ENCODE results near the gene MDGA2.

The MDGA2 gene

DNA sequence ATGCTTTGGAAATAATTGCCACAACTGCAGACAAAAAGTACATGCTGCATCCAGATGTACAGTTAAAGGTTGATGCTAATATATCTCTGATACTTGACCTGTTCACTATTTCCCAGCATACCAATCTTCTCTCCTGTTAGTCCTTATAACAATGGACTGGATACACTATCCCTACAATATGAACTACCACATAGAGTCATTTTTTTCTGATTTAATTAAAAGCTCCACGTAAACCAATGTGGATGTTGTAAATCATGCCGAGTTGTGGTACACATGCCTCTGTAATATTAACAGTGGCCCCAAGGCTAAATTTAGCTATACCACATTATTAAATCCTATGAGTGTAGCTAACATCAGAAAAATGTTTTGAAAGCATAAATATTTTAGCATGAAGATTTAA, 554.8 kb downstream of the MDGA2 start:
- ChIA-PET POLR2A (no interaction called here), CTCF (no interaction called here)
- DNase-seq (ENCODE audit: extremely low spot score): no peak
- TF ChIP-seq, protein P1, sequence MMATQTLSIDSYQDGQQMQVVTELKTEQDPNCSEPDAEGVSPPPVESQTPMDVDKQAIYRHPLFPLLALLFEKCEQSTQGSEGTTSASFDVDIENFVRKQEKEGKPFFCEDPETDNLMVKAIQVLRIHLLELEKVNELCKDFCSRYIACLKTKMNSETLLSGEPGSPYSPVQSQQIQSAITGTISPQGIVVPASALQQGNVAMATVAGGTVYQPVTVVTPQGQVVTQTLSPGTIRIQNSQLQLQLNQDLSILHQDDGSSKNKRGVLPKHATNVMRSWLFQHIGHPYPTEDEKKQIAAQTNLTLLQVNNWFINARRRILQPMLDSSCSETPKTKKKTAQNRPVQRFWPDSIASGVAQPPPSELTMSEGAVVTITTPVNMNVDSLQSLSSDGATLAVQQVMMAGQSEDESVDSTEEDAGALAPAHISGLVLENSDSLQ (IDR thresholded peaks at IDR 0.05): no peak
- no peak for TF ChIP-seq ARNT (IDR thresholded peaks at IDR 0.05)
- TF ChIP-seq TARDBP (IDR thresholded peaks at IDR 0.05): no peak
- TF ChIP-seq FOXA1 (IDR thresholded peaks at IDR 0.05): no peak
- TF ChIP-seq FOXK2 (IDR thresholded peaks at IDR 0.05): no peak
- TF ChIP-seq L3MBTL2 (conservative IDR thresholded peaks at IDR 0.05): no peak
- TF ChIP-seq SP1 (IDR thresholded peaks at IDR 0.05): no peak
- TF ChIP-seq CTBP1 (IDR thresholded peaks at IDR 0.05; ENCODE audit: borderline replicate concordance): no peak
- TF ChIP-seq NFRKB (IDR thresholded peaks at IDR 0.05): no peak
- no peak for TF ChIP-seq BHLHE40 (IDR thresholded peaks at IDR 0.05; ENCODE audit: borderline replicate concordance)
- TF ChIP-seq FOXM1 (IDR thresholded peaks at IDR 0.05; ENCODE audit: borderline replicate concordance): no peak
- no peak for TF ChIP-seq ZNF384 (IDR thresholded peaks at IDR 0.05)
- no peak for TF ChIP-seq LEF1 (IDR thresholded peaks at IDR 0.05; ENCODE audit: borderline replicate concordance)
- no peak for TF ChIP-seq ELF4 (IDR thresholded peaks at IDR 0.05)
- TF ChIP-seq SUZ12 (IDR thresholded peaks at IDR 0.05): no peak
- TF ChIP-seq HDGF (IDR thresholded peaks at IDR 0.05; ENCODE audit: borderline replicate concordance): no peak

DNA sequence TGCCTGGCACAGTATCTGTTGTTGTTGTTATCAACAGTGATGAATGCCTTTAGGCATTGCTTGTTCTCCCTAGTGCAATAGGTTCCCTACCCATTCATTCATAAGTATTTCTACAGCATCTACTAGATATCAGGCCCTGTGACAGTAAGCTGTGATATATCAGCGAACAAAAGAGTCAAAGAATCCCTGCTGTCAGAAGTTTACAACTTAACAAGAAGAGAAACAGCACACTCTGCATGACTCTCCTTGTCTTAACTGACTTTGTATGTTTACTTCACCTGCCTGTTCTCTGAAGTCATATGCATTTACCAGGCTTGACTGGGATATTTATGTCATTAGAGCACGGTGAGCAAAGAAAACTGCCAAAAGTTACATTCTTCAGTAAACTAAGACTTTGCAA, 571.6 kb downstream of the MDGA2 start:
- CTCF ChIA-PET: no interaction called here

DNA sequence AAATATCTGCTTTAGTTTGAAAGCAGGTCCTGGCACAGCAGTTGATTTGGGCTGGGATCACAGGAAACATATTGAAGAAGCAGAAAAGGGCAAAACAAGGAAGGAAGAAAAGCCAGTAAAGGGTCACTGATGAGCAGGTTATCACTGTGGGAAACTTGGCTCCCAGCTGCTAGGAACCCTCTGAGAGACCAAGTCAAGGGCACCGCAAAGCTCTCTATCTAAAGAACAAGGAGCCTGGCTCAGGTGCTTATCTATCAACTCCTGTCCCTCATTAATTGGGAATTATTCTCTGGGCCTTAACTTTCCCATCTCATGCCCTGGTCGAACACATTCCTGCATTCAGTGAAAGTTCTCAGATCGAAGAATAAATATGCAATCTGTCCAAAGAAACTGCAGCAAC, 572.9 kb downstream of the MDGA2 start:
- TF ChIP-seq ARNT (IDR thresholded peaks at IDR 0.05): no peak
- no peak for TF ChIP-seq TARDBP (IDR thresholded peaks at IDR 0.05)
- no peak for TF ChIP-seq L3MBTL2 (conservative IDR thresholded peaks at IDR 0.05)
- DNase-seq (ENCODE audit: extremely low spot score): no peak
- ChIA-PET POLR2A (no interaction called here), CTCF (no interaction called here)

More for the DNA sequence above, 571.6 kb downstream of the MDGA2 start:
- TF ChIP-seq ARNT (IDR thresholded peaks at IDR 0.05): no peak
- no peak for TF ChIP-seq LEF1 (IDR thresholded peaks at IDR 0.05; ENCODE audit: borderline replicate concordance)
- no peak for DNase-seq (ENCODE audit: extremely low spot score)
- POLR2A ChIA-PET: no interaction called here

DNA sequence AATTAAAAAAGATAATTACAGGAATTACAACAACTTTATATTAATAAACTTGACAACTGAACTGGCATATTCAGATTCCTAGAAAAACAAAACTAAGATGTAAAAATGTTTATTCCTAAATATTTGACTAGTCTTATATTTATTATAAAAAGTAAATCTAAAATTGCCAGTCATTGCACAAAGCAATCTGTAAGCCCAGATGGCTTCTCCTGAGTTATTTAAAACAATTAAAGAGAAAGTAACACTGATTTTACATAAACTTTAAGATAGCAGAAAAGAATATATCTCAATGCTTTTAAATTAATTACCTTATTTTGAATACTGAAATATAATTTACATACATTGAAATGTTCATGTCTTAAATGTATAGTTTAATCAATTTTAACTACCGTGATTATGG, 589.7 kb downstream of the MDGA2 start:
- no peak for DNase-seq (ENCODE audit: extremely low spot score)
- TF ChIP-seq ZNF384 (IDR thresholded peaks at IDR 0.05): no peak
- no peak for TF ChIP-seq NFRKB (IDR thresholded peaks at IDR 0.05)
- TF ChIP-seq FOXM1 (IDR thresholded peaks at IDR 0.05; ENCODE audit: borderline replicate concordance): no peak
- TF ChIP-seq ARNT (IDR thresholded peaks at IDR 0.05): no peak
- no peak for TF ChIP-seq SP1 (IDR thresholded peaks at IDR 0.05)
- TF ChIP-seq BHLHE40 (IDR thresholded peaks at IDR 0.05; ENCODE audit: borderline replicate concordance): no peak
- TF ChIP-seq SUZ12 (IDR thresholded peaks at IDR 0.05): no peak
- no peak for TF ChIP-seq HDGF (IDR thresholded peaks at IDR 0.05; ENCODE audit: borderline replicate concordance)
- TF ChIP-seq ELF4 (IDR thresholded peaks at IDR 0.05): no peak
- no peak for TF ChIP-seq CTBP1 (IDR thresholded peaks at IDR 0.05; ENCODE audit: borderline replicate concordance)
- TF ChIP-seq FOXK2 (IDR thresholded peaks at IDR 0.05): no peak
- no peak for TF ChIP-seq LEF1 (IDR thresholded peaks at IDR 0.05; ENCODE audit: borderline replicate concordance)
- TF ChIP-seq FOXA1 (IDR thresholded peaks at IDR 0.05): no peak
- ChIA-PET CTCF (no interaction called here), POLR2A (no interaction called here)

DNA sequence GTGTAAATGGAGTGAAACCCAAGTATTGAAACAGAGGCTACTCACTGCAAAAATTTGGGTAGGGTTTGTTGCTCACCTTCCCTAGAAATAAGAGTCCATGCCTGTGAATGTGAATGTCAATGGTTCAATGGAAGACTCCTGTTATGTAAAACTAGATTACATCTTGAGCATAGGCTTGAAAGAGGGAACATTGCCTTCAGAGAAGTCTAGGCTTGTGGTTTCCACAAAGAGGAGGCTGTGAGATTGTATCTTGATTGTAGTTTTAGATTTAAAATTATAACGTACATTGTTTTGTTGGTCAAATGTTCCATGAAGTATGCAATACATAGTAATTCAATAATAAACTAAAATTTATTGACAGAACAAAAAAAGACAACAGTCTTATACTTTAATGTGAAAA, 610.1 kb downstream of the MDGA2 start:
- no peak for DNase-seq (ENCODE audit: extremely low spot score)
- POLR2A ChIA-PET: no interaction called here
- TF ChIP-seq FOXM1 (IDR thresholded peaks at IDR 0.05; ENCODE audit: borderline replicate concordance) (no peak), LEF1 (IDR thresholded peaks at IDR 0.05; ENCODE audit: borderline replicate concordance) (no peak), HDGF (IDR thresholded peaks at IDR 0.05; ENCODE audit: borderline replicate concordance) (no peak), BHLHE40 (IDR thresholded peaks at IDR 0.05; ENCODE audit: borderline replicate concordance) (no peak), FOXA1 (IDR thresholded peaks at IDR 0.05) (no peak)
- CTCF ChIA-PET: no interaction called here

DNA sequence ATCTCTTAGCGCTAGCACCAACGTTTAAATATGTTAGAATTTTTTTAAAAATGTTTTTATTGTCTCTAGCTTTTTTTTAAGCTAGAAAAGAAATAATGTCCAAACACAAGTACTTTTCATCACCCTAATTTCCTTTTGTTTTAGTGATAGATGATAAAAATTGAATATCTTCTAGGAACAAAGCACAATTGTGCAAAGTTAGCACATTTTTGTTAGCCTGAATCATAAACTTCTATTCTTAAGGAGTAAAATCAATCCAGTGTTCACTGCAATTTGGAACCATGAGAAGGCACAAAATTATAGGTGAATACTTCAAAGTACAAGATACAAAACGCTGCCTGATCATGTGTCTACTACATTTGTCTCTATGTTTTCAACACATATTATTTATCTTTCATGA, 615.4 kb downstream of the MDGA2 start:
- no peak for DNase-seq (ENCODE audit: extremely low spot score)
- TF ChIP-seq ARNT (IDR thresholded peaks at IDR 0.05) (no peak), ZNF384 (IDR thresholded peaks at IDR 0.05) (no peak)
- ChIA-PET CTCF (no interaction called here), POLR2A (no interaction called here)

DNA sequence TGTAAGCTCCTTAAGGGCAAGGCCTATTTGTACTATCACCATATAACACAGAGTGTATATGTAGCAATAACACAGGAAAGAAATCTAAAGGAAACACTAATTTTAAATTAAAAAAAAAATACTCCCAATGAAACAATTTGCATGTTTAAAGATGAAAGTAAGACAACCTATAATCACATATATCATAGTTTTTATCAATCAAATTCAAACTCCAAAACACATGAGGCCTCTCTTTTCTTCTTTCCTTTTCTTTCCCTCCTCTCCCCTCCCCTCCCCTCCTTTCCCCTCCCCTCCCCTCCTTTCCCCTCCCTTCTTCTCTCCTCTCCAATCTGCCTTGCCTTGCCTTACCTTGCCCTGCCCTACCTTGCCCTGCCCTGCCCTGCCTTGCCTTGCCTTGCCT, 618.0 kb downstream of the MDGA2 start:
- ChIA-PET POLR2A (no interaction called here), CTCF (interaction anchor here (0.6 kb wide), 1 partner anchor 38 kb away, joined by 6 read pairs; no protein-coding TSS in a partner anchor)
- no peak for DNase-seq (ENCODE audit: extremely low spot score)
- TF ChIP-seq NFRKB (IDR thresholded peaks at IDR 0.05) (no peak), BHLHE40 (IDR thresholded peaks at IDR 0.05; ENCODE audit: borderline replicate concordance) (no peak), SUZ12 (IDR thresholded peaks at IDR 0.05) (no peak), ZNF384 (IDR thresholded peaks at IDR 0.05) (no peak), LEF1 (IDR thresholded peaks at IDR 0.05; ENCODE audit: borderline replicate concordance) (no peak), CTBP1 (IDR thresholded peaks at IDR 0.05; ENCODE audit: borderline replicate concordance) (no peak), FOXM1 (IDR thresholded peaks at IDR 0.05; ENCODE audit: borderline replicate concordance) (no peak), ELF4 (IDR thresholded peaks at IDR 0.05) (no peak), SP1 (IDR thresholded peaks at IDR 0.05) (no peak), TARDBP (IDR thresholded peaks at IDR 0.05) (no peak), FOXA1 (IDR thresholded peaks at IDR 0.05) (no peak), HDGF (IDR thresholded peaks at IDR 0.05; ENCODE audit: borderline replicate concordance) (no peak)

DNA sequence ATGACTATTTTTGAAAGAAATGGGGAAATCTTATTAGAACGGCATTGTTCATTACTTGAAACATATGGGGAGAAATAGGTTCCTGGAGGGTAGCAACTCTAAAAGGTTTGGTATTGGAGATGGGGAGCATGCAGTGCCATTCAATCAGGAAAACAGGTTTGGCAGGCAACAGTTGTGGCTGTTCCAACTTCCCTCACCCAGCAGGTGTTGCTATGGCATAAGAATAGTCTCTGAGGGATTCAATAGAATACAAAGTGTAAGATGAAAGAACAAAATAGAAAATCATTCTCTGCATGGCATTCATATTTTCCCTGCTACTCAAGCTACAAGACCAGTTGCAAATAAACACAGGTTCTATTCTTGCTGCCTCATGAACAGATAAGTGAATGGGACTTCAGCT, 630.6 kb downstream of the MDGA2 start:
- CTCF ChIA-PET: no interaction called here
- no peak for TF ChIP-seq FOXA1 (IDR thresholded peaks at IDR 0.05)
- TF ChIP-seq LEF1 (IDR thresholded peaks at IDR 0.05; ENCODE audit: borderline replicate concordance): no peak
- no peak for TF ChIP-seq SUZ12 (IDR thresholded peaks at IDR 0.05)
- no peak for TF ChIP-seq SP1 (IDR thresholded peaks at IDR 0.05)
- TF ChIP-seq ARNT (IDR thresholded peaks at IDR 0.05): no peak
- TF ChIP-seq ZNF384 (IDR thresholded peaks at IDR 0.05): no peak
- no peak for TF ChIP-seq L3MBTL2 (conservative IDR thresholded peaks at IDR 0.05)
- TF ChIP-seq FOXM1 (IDR thresholded peaks at IDR 0.05; ENCODE audit: borderline replicate concordance): no peak
- TF ChIP-seq NFRKB (IDR thresholded peaks at IDR 0.05): no peak
- no peak for TF ChIP-seq BHLHE40 (IDR thresholded peaks at IDR 0.05; ENCODE audit: borderline replicate concordance)
- no peak for TF ChIP-seq CTBP1 (IDR thresholded peaks at IDR 0.05; ENCODE audit: borderline replicate concordance)
- TF ChIP-seq, protein P1 (IDR thresholded peaks at IDR 0.05): no peak
- no peak for TF ChIP-seq ELF4 (IDR thresholded peaks at IDR 0.05)
- TF ChIP-seq HDGF (IDR thresholded peaks at IDR 0.05; ENCODE audit: borderline replicate concordance): no peak
- no peak for TF ChIP-seq TARDBP (IDR thresholded peaks at IDR 0.05)
- TF ChIP-seq FOXK2 (IDR thresholded peaks at IDR 0.05): no peak
- DNase-seq (ENCODE audit: extremely low spot score): peak; percentile 2
- POLR2A ChIA-PET: no interaction called here
